Muscle of arm (tissue), 12 donors: ENCODE measurements around the gene CHL1. TPM values are rescaled to one million over a fixed set of nuclear protein-coding genes. Genes with fewer than 3 reads are reported as not detected.

Source experiments
- DNase-seq: peaks from one replicate; pipeline ENCODE4 v3.0.0-alpha.2; 2013
- polyA plus RNA-seq, 12 donors: library from polyadenylated mRNA; unstranded; fragments of 120-200 nt; gene quantifications; one replicate each; pipeline ENCODE4 v1.2.1, GENCODE V29; 2013; ENCODE audit not compliant: insufficient read length in 12 of 12

Gene CHL1
- polyA plus RNA-seq, 12 donors: 3.1 to 14.8 (median 3.9) TPM; not detected in 1

- no peak for DNase-seq
These were observed 199.7 kb downstream of the CHL1 start for GRCh38 chr3:396293-396692.

- no peak for DNase-seq
These were observed 203.1 kb downstream of the CHL1 start for GRCh38 chr3:399647-400046.

- DNase-seq: no peak
These were observed 207.3 kb downstream of the CHL1 start for GRCh38 chr3:403826-404225.

- no peak for DNase-seq
These were observed 212.4 kb downstream of the CHL1 start for GRCh38 chr3:409011-409410.

GRCh38 chr3:411226-411625 lies 214.7 kb downstream of the CHL1 start:
- no peak for DNase-seq

GRCh38 chr3:414063-414462 lies 217.5 kb downstream of the CHL1 start:
- no peak for DNase-seq

- DNase-seq: no peak
These were observed 221.8 kb downstream of the CHL1 start for GRCh38 chr3:418239-418929.

GRCh38 chr3:420584-420983 lies 224.0 kb downstream of the CHL1 start:
- no peak for DNase-seq

- peak; percentile 30 for DNase-seq
These were observed 228.5 kb downstream of the CHL1 start for GRCh38 chr3:425079-425478.

GRCh38 chr3:426072-426471 lies 229.5 kb downstream of the CHL1 start:
- no peak for DNase-seq

GRCh38 chr3:427128-427527 lies 230.6 kb downstream of the CHL1 start:
- DNase-seq: no peak

- no peak for DNase-seq
These were observed 233.6 kb downstream of the CHL1 start for GRCh38 chr3:430186-430585.

- DNase-seq: no peak
These were observed 238.6 kb downstream of the CHL1 start for GRCh38 chr3:435161-435560.

- no peak for DNase-seq
These were observed 239.5 kb downstream of the CHL1 start for GRCh38 chr3:436053-436452.

GRCh38 chr3:440826-441225 lies 244.3 kb downstream of the CHL1 start:
- DNase-seq: no peak

GRCh38 chr3:445960-446359 lies 249.4 kb downstream of the CHL1 start:
- DNase-seq: no peak

GRCh38 chr3:447671-448070 lies 251.1 kb downstream of the CHL1 start:
- no peak for DNase-seq

- no peak for DNase-seq
These were observed 253.1 kb downstream of the CHL1 start for GRCh38 chr3:449711-450110.

GRCh38 chr3:452221-452620 lies 255.7 kb downstream of the CHL1 start:
- no peak for DNase-seq

GRCh38 chr3:453106-453505 lies 256.5 kb downstream of the CHL1 start:
- no peak for DNase-seq

- no peak for DNase-seq
These were observed 258.4 kb downstream of the CHL1 start for GRCh38 chr3:454986-455385.

- no peak for DNase-seq
These were observed 261.6 kb downstream of the CHL1 start for GRCh38 chr3:458124-458523.

GRCh38 chr3:458653-459310 lies 262.2 kb downstream of the CHL1 start:
- no peak for DNase-seq
